Smooth muscle cell of the brain vasculature (primary cell): Measurements from ENCODE around the gene ADAMTS17.
"Not testable (repeated sequence)": the region's sequence is repeated elsewhere in the genome, so short reads cannot be mapped to it uniquely, and the experiment has no call there.

Experiments used
- DNase-seq: peaks from one replicate; pipeline ENCODE4 v3.0.0-alpha.2; 2012; ENCODE audit warnings: low read depth, low spot score

Gene ADAMTS17

DNA sequence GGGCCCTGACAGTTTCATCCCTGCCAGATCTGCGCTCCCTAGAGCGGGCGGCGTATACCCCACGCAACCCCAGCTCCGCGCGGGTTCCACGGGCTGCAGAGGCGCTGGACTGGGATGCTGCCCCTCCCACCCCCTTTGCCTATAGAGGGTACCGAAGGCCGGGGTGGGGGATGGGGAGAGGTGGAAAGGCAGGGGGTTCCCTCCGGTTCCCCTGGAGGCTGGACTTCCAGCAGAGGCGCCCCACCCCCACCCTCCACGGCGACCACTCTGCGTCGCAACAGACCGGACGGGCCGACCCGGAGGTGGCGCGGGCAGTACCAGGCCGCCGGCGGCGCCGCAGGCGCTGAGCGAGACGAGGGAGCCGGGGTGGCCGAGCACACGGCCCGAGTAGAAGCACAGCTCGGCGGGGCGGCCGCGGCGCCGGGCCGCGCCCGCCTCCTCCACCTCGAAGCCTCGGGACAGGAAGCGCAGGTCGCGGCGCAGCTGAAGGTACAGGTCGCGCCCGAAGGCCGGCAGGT is 995 bp downstream of the ADAMTS17 start:
- no peak for DNase-seq

DNA sequence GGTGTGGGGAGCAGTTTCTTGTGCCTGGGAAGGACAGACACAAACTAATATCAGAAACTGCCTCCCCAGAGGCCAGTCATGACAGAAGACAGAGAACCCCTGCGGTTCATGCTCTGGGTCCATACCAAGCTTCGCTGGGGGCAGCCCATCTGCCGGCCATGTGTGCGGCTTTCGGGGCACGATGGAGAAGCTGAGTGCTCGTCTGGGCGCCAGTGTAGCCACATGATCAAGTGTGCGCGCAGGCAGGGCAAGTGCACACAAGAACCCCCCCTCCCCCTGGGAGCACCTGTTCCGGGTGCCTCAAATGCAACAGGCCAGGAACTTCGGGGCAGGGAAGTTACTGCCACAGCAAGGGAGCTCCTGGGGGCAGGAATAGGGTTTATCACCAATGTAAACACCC is 1.8 kb downstream of the ADAMTS17 start:
- DNase-seq, result no peak

DNA sequence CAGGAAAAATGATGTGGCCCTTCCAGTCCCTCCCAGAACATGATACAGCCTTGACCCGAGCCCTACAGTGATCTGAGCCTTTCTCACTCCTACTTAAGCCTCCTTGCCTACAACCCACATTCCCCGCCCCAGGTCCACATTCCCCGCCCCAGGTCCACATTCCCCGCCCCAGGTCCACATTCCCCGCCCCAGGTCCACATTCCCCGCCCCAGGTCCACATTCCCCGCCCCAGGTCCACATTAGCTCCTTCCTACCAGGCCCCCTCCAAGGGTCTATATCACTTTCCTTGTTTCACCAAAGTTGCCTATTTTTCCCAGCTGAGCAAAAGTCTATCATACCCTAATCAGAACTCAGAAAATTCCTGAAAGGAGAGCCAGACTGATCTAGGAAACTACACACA is 2.3 kb downstream of the ADAMTS17 start:
- not testable (repeated sequence) for DNase-seq

DNA sequence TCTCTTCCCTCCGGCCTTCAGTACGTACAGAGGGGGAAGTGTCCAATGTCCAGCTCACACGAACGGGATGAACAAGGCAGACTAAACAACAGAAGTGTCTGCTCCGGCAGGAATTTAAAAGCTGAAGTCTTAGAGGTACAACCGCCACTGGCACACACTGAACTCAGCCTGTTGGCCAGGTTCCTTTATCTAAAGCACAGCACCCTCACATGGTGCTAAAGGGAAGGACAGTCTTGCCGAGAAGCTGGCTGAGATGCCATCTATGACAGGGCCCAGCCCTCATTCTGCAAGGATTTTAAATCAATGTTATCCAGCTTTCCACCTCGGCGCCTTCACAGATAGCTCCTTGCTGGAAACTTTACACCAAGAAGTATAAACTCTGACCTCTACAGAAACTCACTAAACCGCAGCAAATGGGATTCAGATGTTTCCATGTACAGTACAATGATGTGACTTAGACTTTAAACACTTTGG is 2.8 kb downstream of the ADAMTS17 start:
- peak; percentile 32 for DNase-seq

DNA sequence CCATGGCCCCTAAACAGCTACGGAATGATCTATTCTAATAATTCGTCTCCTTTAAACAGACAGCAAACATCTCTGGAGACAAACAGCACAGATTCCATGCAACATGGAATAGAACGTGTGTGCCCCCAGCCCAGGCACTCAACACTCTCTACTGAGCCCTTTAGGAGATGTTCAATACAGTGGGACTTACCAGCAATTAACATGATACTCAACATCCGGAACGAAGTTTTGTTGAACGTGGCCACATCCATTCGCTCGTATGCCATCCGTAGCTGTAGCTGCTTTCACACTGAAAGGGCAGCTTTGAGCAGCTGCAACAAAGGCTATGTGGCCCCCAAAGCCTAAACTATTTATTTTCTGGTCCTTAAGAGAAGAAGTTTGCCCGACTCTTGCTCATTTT is 3.5 kb downstream of the ADAMTS17 start:
- no peak for DNase-seq

DNA sequence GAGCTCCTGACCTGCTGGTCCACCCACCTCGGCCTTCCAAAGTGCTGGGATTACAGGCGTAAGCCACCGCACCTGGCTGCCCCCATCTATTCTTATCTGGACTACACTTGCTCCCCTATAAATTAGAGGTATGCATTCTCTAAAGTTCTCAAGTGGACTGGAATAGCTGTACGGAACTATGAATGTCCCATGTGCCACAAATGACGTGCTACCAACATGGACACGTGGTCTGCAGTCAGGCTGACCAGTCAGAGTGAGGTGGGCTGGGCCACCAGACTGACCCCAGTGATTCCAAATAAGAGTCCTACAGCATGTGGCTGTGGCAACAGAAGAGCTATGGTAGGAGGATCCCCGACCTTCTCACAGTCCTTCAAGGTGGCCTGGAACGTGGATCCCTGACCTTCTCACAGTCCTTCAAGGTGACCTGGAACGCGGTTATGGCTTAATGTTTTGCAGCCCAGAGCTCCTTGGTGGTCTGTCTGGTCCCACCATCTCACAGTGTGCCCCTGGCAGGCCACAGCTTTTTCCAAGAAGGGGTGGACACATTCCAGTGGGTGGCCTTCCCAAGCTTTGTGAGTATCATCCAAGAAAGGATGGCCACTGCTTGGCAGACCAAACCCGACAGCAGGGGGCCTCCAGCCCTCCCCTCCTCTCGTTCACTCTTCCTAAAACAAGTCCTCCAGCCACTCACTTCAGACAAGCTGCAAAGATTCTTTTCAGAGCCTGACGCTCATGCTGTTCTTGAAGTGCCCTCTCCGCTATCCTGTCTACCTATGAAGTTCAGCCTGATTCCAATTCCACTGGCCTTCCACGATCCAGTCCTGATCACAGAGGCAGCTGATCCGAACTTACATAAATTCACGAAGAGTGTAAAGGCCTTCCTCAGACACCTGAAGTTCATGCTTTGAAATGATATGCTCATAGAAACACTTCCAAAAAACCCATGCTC is 4.4 kb downstream of the ADAMTS17 start:
- DNase-seq, result no peak

DNA sequence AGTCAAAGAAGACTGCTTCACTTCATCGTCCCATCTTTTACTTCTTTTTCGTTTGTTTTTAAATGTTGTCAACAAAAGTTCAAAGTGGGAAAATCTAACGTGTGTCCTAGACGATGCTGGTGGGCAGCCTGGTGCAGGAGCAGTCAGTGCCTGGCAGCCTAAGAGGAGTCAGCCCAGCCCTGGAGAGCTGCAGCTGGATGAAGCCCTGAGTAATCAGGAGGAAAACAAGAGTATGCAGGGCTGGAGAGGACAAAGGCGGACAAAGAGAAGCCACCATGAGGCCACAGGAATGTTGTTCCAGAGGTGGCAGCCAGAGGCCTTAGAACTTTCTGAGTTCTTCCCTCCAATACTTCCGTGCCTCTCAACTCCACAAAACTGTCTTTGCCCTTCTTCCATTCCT is 5.7 kb downstream of the ADAMTS17 start:
- DNase-seq, result no peak

DNA sequence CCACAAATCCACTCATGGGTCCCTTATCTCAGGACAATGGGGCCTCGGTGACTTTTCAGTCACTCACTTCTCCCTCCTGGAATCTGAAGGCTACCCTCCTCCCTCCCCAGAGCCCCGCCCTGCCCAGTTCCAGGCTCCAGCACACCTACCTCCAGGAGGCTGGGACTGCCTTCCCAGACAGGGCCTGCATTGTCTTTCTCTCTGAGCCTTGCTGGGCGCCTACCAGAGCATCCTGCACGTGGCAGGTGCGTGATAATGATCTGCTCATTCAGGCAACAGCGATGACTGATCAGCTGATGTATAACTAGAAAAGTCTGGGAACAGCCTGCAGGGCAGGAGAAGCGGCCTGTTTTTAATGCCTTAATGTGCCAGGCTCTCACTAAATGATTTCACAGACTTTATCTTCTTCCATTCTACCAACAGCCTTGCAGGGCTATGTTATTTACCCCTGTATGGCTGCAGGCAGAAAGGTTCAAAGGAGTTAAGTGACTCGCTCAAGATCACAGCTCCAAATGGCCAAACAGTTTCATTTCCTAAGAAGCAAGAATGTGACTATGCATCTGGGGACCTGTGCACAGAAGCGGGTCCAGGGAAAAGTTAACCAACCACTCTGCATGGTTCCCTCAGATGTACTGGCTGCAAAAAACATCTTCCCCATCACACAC is 6.3 kb downstream of the ADAMTS17 start:
- DNase-seq, result no peak

DNA sequence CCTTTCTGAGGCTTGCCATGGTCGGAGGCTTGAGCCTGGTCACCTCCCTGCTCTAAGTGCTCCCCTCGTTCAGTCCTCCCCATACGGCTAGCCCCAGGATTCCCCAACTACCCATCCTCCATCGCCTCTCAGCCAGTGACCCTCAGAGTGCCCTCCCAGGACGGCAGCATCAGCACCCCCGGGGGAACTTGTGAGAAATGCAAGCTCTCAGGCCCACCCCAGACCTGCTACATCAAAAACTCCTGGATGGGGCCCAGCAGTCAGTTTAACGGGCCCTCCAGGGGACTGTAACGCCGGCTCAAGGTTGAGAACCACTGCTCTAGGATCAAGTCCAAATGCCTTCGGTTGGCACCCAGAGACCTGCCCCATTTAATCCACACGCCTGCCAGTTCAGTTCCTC is 6.9 kb downstream of the ADAMTS17 start:
- DNase-seq, result no peak

DNA sequence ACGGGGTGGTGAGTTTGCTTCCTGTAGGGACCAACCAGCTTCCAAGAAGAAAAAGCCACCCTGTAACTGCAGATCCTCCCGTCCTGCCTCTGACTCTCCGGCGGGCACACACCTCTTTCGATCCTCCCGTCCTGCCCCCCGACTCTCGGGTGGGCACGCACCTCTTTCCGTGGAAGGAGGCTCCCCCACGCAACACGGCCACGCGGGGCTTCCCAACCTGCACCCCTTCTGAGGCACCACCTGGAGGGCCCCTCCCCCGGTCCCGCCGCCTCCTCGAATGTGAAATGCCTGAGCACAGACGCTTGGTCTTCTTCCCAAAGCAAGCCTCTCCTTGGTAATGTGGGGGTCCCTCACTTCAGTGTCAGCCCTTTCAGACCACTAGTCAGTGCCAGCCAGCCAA is 7.3 kb downstream of the ADAMTS17 start:
- no peak for DNase-seq

DNA sequence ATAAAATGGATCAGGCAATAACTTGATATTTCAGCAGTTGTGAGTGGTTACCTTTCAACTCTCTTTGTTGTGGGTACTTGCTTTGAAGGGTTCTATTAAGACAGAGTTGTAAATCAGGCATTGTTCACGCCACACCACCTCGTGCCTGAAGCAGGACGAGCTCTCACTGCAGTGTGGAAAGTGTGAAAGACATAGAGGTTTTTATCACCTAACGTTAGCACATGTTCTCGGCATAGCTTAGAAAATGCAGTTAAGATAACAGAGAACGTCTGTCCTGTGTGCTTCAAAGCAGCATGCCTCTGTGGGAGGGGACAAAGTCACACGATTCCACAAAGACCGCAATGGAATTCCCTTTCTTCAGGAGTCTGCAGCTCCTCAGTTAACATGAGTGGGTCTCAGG is 7.8 kb downstream of the ADAMTS17 start:
- no peak for DNase-seq

DNA sequence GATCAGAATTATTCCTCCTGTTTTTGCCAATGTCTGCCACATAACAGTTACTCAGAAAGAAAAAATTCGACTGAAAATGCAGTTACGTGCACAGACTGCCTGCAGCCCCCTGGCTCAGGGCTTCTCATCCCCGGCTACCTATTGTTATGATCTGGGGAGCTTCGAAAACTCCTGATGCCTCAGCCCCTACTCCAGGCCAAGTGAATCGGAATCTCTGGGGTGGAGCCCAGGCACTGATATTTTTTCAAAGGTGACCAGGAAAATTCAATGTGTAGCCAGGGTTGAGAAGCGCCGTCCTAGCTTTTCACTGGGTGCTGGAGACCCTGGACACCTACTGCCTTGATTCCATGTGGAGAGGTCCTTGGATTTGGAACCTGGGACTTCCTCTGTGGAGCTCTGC is 8.5 kb downstream of the ADAMTS17 start:
- no peak for DNase-seq

DNA sequence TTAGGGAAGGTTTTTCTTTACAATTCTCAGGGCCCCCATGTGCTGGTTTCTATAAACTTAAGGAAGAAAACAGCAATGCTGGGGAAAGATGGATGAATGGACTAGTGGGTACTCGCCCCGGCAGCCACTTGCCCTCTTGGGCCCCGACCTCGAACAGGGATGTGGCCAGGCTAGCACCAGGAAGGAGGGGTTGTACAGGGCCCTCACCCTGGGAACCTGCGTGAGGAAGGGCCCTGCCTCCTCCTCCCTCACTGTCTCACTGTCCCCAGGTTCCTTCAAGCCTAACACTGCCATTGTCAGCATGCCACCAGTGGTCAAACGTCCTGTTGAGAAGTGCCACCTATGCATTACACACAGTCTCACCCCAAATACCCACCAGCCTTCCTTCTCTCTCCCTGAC is 9.1 kb downstream of the ADAMTS17 start:
- DNase-seq, result no peak

DNA sequence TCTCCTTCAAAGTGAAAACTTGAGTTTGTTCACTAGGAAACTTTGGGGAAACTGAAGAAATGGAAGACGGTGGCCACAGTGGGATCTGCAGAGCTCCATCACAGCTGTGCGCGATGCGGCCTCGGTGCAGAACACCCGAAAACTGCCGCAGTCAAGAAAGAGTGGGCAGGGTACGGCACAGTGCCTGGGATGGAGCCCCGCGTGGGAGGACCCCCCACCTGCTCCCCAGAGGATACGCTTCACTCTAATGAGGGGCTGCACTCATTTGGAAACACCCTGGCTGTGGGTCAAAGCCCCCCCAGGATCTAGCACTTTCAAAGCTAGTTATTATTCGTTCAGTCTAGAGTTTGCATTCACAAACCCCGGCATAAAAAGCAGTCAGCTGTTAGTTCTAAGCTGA is 9.5 kb downstream of the ADAMTS17 start:
- DNase-seq, result no peak

DNA sequence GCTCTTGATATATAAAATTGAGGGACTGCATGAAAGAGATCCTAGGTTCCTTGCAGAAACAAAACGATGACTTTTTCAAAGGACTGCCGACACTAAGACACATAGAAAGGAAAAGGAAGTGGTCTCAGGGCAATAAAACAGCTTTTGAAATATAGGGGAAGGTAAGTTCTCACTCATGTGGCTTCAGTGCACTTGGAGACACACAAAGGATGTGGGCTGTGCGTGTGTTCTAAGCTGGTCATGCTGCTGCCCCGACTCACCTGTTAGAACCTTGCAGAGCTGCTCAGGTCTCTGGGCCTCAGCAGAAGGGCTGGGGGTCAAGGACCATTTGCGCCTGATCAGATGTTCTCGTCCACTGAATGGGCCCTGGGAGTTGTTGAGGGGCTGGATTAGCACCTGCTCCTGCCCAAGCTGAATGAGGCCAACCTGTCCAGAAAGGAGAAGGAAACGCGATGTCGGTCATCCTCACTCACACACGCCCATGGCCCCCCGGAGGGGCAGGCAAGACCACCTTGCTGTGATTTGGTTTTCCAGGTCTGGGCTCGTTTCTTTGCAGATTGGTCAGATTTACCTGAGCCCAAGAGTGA is 11.1 kb downstream of the ADAMTS17 start:
- no peak for DNase-seq

DNA sequence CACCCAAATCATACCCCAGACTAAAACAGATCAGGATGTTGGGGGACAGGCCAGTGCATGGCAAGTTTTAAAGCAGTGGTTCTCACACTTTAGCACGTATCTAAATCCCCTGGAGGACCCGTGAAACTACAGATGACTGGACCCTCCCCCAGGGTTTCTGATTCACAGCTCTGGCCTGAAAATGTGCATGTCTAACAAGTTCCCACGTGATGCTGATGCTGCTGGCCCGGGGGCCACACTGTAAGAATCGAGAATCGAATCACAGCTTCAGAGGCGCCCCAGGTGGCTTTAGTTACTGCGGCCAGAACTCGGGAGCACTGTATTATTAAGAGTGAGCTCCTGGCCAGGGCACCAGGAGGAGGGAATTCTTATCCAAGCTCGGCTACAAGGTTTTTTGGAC is 11.6 kb downstream of the ADAMTS17 start:
- DNase-seq, result no peak

DNA sequence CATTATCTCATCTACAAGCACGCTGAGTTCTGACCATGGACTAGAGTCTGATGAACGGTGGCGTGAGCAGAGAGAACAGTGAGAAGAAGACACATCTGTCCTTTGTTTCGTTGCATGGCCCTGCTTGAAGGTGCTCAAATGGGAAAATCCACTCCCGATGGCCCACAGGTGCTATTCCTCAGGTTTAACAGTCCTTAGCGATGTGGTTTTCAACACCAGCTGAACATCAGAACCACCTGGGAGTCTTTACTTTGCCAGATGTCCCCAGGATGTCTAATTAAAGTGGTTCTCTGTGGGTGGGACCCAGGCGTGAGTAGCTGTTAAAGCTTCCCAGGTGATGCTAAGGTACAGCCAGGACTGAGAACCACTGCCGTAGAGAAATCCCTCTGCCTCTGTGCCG is 13.0 kb downstream of the ADAMTS17 start:
- DNase-seq, result no peak

DNA sequence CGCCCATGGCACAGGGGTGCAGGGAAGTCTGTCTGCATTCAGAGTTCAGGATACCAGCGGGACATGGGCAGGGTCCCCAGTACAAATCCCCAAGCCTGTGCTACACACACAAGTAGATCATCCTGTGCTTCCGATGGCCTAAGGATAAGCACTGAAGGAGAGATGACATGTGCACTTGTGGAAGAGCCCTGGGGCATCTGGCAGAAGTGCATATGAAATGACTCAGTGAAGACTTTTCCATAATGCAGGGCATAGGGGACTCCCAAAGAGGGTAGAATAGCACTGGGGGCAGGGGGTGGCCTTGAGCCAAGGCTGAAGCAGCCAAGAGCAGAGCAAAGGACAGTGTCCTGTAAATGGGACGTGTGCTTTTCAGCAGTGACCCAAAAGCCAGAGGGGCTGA is 22.9 kb downstream of the ADAMTS17 start:
- no peak for DNase-seq

DNA sequence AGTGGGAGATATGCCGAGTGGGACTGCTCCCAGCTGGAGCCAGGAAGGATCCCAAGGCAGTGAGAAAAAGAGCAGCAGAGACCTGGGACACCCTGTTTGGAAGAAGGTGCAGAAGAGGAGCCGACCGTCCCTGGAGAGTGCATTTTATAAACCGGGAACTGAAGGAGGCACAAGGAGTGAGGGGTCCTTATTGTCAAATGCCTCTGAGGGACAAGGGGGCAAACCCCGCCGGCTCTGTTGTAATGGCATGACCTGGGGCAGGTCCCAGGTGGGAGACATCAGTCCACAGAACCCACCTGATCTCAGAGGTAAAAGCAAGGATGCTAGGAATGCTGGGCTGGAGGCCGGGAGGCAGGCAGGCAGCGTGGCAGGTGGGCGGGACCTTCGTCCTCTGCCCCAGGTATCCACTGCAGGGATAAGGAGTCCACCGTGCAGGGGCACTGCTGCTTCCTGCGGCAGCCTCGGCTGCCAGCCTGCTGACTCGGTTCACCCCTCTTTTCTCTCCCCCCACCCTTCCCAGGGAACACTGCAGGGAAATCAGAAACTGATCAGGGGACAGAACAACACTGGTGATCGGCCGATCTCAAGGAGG is 26.9 kb downstream of the ADAMTS17 start:
- no peak for DNase-seq

DNA sequence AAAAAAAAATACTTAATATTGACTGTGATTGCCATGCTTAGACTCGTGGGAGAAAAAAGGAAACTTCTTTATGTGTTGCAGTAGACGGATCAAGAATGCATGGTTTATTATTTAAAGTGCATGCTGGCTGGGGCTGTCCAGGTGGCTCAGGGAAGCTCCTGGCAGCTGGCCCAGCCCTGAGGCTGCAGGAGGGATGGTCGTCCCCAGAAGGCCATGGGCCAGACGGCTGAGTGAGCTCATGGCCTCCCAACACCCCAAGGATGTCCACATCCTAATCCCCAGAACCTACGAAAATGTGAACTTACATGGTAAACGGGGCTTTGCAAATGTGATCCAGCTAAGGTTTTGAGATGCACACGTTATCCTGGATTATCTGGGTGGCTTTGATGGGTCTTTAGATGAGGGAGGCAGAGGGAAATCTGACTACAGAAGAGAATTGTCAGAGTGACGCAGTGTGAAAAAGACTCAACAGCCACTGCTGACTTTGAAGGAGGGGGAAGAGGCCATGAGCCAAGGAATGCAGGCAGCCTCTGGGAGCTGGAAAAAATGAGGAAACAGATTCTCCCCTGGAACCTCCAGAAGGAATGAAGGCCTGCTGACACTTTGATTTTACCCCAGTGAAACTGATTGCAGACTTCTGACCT is 29.8 kb downstream of the ADAMTS17 start:
- no peak for DNase-seq

DNA sequence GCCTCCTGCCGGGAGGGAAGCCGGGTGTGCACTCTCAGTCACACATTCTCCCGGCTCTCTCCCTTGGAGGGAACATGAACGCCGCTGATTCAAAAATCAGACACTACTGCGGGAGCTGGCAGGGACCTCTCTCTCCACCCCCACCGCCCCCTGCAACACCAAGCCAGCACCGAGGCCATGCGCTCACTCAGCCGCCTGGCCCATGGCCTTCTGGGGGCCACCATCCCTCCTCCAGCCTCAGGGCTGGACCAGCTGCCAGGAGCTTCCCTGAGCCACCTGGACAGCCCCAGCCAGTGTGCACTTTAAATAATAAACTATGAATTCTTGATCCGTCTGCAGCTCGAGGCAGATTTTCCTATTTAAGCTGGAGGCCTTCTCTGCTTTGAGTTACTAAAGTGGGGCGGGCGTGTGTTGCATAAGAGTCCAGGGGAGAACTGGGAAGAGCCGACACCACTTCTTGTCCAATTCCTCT is 30.6 kb downstream of the ADAMTS17 start:
- no peak for DNase-seq
